Rectal smooth muscle tissue (tissue), 1 donor: ENCODE measurements around the gene CCDC88B.

Experiments
- H3K27ac ChIP-seq: one replicate; pipeline ENCODE4 v1.7.0; 2013; ENCODE audit warnings: low read depth, low read length, inconsistent platforms
- H3K27me3 ChIP-seq: one replicate; pipeline ENCODE4 v1.7.0; 2013; ENCODE audit warnings: low read length; ENCODE audit not compliant: control insufficient read depth, insufficient read depth
- H3K36me3 ChIP-seq: one replicate; pipeline ENCODE4 v1.7.0; 2013; ENCODE audit warnings: low read length; ENCODE audit not compliant: control insufficient read depth, insufficient read depth
- H3K4me1 ChIP-seq: one replicate; pipeline ENCODE4 v1.7.0; 2013; ENCODE audit warnings: low read length; ENCODE audit not compliant: control insufficient read depth, insufficient read depth
- H3K4me3 ChIP-seq: one replicate; pipeline ENCODE4 v1.7.0; 2013; ENCODE audit warnings: low read length
- H3K9ac ChIP-seq: one replicate; pipeline ENCODE4 v1.7.0; 2013; ENCODE audit warnings: low read length

The CCDC88B gene

GRCh38 chr11:64368673-64369074, 28.7 kb downstream of the CCDC88B start:
- Histone ChIP-seq H3K36me3 (peaks cover 18% of the 10 kb centered on the region), H3K27ac (no peak overlapping the region), H3K4me3 (no peak overlapping the region), H3K27me3 (no peaks in the 10 kb centered on the region), H3K4me1 (no peaks in the 10 kb centered on the region), H3K9ac (no peak overlapping the region)

- Histone ChIP-seq H3K4me1 (no peaks in the 10 kb centered on the region), H3K9ac (no peak overlapping the region), H3K36me3 (peaks cover 18% of the 10 kb centered on the region), H3K27ac (no peak overlapping the region), H3K27me3 (no peaks in the 10 kb centered on the region), H3K4me3 (no peak overlapping the region)
Measured at GRCh38 chr11:64369440-64370421, 29.7 kb downstream of the CCDC88B start.

- Histone ChIP-seq H3K4me3 (no peak overlapping the region), H3K27ac (no peak overlapping the region), H3K9ac (no peak overlapping the region), H3K4me1 (no peaks in the 10 kb centered on the region), H3K27me3 (no peaks in the 10 kb centered on the region), H3K36me3 (peaks cover 15% of the 10 kb centered on the region)
Measured at GRCh38 chr11:64371201-64371600, 31.2 kb downstream of the CCDC88B start.

- no peak overlapping the region for H3K9ac ChIP-seq
- H3K4me1 ChIP-seq: no peaks in the 10 kb centered on the region
- no peaks in the 10 kb centered on the region for H3K27me3 ChIP-seq
- no peak overlapping the region for H3K27ac ChIP-seq
- H3K4me3 ChIP-seq: no peak overlapping the region
- peaks cover 9% of the 10 kb centered on the region for H3K36me3 ChIP-seq
Measured at GRCh38 chr11:64372021-64372420, 32.0 kb downstream of the CCDC88B start.

GRCh38 chr11:64372802-64373597, 33.0 kb downstream of the CCDC88B start:
- Histone ChIP-seq H3K9ac (no peak overlapping the region), H3K4me1 (no peaks in the 10 kb centered on the region), H3K27ac (no peak overlapping the region), H3K4me3 (no peak overlapping the region), H3K36me3 (peaks cover 3% of the 10 kb centered on the region), H3K27me3 (no peaks in the 10 kb centered on the region)

GRCh38 chr11:64373598-64373974, 33.6 kb downstream of the CCDC88B start:
- peaks cover under 1% of the 10 kb centered on the region for H3K4me1 ChIP-seq
- H3K27me3 ChIP-seq: no peaks in the 10 kb centered on the region
- H3K36me3 ChIP-seq: peaks cover 3% of the 10 kb centered on the region
- no peak overlapping the region for H3K9ac ChIP-seq
- no peak overlapping the region for H3K27ac ChIP-seq
- H3K4me3 ChIP-seq: no peak overlapping the region

- H3K27ac ChIP-seq: no peak overlapping the region
- H3K36me3 ChIP-seq: no peaks in the 10 kb centered on the region
- no peak overlapping the region for H3K4me3 ChIP-seq
- H3K4me1 ChIP-seq: peaks cover 2% of the 10 kb centered on the region
- no peak overlapping the region for H3K9ac ChIP-seq
- H3K27me3 ChIP-seq: no peaks in the 10 kb centered on the region
Measured at GRCh38 chr11:64376071-64376470, 36.1 kb downstream of the CCDC88B start.

- Histone ChIP-seq H3K4me1 (peaks cover 2% of the 10 kb centered on the region), H3K27me3 (no peaks in the 10 kb centered on the region), H3K9ac (no peak overlapping the region), H3K36me3 (no peaks in the 10 kb centered on the region), H3K4me3 (no peak overlapping the region), H3K27ac (no peak overlapping the region)
Measured at GRCh38 chr11:64378335-64378880, 38.4 kb downstream of the CCDC88B start.

- Histone ChIP-seq H3K4me1 (peaks cover 2% of the 10 kb centered on the region), H3K4me3 (no peak overlapping the region), H3K27ac (no peak overlapping the region), H3K27me3 (no peaks in the 10 kb centered on the region), H3K9ac (no peak overlapping the region), H3K36me3 (no peaks in the 10 kb centered on the region)
Measured at GRCh38 chr11:64379160-64379559, 39.2 kb downstream of the CCDC88B start.

GRCh38 chr11:64379817-64380709, 40.1 kb downstream of the CCDC88B start:
- Histone ChIP-seq H3K36me3 (no peaks in the 10 kb centered on the region), H3K4me1 (peaks cover 4% of the 10 kb centered on the region), H3K4me3 (no peak overlapping the region), H3K9ac (no peak overlapping the region), H3K27ac (no peak overlapping the region), H3K27me3 (no peaks in the 10 kb centered on the region)

GRCh38 chr11:64381350-64381749, 41.3 kb downstream of the CCDC88B start:
- H3K4me3 ChIP-seq: no peak overlapping the region
- no peak overlapping the region for H3K27ac ChIP-seq
- H3K27me3 ChIP-seq: no peaks in the 10 kb centered on the region
- H3K36me3 ChIP-seq: no peaks in the 10 kb centered on the region
- peaks cover 6% of the 10 kb centered on the region for H3K4me1 ChIP-seq
- no peak overlapping the region for H3K9ac ChIP-seq
